Measurements from ENCODE around the gene DRAM1.

DNA sequence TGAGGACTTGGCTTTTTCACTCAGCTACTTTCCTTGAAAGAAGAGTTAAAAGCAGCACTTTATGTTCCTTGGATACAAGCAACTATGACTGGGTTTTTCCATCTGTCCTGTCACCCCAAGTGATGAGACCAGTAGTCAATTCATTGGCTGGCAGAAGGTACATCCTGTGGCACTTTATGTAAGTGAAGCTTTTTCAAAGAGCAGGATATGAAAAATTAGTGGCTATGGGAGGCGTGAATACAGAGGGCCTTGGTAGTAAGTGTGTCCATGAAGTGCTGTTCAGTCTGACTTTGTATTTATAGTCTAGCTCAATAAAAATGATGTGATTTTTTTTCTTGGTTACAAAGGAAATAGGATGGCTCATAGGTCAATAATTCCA is 68.8 kb downstream of the DRAM1 start:
- TF ChIP-seq, protein P1, sequence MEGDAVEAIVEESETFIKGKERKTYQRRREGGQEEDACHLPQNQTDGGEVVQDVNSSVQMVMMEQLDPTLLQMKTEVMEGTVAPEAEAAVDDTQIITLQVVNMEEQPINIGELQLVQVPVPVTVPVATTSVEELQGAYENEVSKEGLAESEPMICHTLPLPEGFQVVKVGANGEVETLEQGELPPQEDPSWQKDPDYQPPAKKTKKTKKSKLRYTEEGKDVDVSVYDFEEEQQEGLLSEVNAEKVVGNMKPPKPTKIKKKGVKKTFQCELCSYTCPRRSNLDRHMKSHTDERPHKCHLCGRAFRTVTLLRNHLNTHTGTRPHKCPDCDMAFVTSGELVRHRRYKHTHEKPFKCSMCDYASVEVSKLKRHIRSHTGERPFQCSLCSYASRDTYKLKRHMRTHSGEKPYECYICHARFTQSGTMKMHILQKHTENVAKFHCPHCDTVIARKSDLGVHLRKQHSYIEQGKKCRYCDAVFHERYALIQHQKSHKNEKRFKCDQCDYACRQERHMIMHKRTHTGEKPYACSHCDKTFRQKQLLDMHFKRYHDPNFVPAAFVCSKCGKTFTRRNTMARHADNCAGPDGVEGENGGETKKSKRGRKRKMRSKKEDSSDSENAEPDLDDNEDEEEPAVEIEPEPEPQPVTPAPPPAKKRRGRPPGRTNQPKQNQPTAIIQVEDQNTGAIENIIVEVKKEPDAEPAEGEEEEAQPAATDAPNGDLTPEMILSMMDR (IDR thresholded peaks at IDR 0.05; ENCODE audit: insufficient read depth, low read depth, low read length) = no peak
- TF ChIP-seq EZH2 (IDR thresholded peaks at IDR 0.05; ENCODE audit: insufficient read depth, low read length) = no peak
